Activated CD4-positive, alpha-beta T cell treated with anti-CD3 and anti-CD28 coated beads, Interleukin-2, amount 10 ng/mL, durations not matched to agents 24 days and 14 days (primary cell): Measurements from ENCODE around the gene LRP8. TPM values are rescaled to one million over a fixed set of nuclear protein-coding genes. Genes with fewer than 3 reads are reported as not detected.

Experiments
- DNase-seq: peaks from one replicate; pipeline ENCODE4 v3.0.0; 2022
- H3K27ac Mint-ChIP-seq: one replicate; pipeline ENCODE4 v1.8.0; 2022; ENCODE audit warnings: mild to moderate bottlenecking, mixed read lengths
- H3K27me3 Mint-ChIP-seq: one replicate; pipeline ENCODE4 v1.8.0; 2022; ENCODE audit warnings: mixed read lengths
- H3K36me3 Mint-ChIP-seq: one replicate; pipeline ENCODE4 v1.8.0; 2022; ENCODE audit warnings: low read depth, mild to moderate bottlenecking, mixed read lengths
- H3K4me1 Mint-ChIP-seq: one replicate; pipeline ENCODE4 v1.8.0; 2021; ENCODE audit warnings: mixed read lengths
- H3K4me3 Mint-ChIP-seq: one replicate; pipeline ENCODE4 v1.8.0; 2022; ENCODE audit warnings: mild to moderate bottlenecking, moderate library complexity, mixed read lengths
- H3K9me3 Mint-ChIP-seq: one replicate; pipeline ENCODE4 v1.8.0; 2021; ENCODE audit warnings: mixed read lengths
- intact Hi-C: fragments of 100-400 bp; cut with micrococcal nuclease; formaldehyde crosslinking; loops from one replicate; pipeline ENCODE4 v1.15.1; 2023
- total RNA-seq: library from RNA; stranded (reverse); gene quantifications from 2 replicates; pipeline ENCODE4 v1.2.3, GENCODE V29; 2022

Gene LRP8
- total RNA-seq, 1 donor from 2014 or later: 81.6 TPM

DNA sequence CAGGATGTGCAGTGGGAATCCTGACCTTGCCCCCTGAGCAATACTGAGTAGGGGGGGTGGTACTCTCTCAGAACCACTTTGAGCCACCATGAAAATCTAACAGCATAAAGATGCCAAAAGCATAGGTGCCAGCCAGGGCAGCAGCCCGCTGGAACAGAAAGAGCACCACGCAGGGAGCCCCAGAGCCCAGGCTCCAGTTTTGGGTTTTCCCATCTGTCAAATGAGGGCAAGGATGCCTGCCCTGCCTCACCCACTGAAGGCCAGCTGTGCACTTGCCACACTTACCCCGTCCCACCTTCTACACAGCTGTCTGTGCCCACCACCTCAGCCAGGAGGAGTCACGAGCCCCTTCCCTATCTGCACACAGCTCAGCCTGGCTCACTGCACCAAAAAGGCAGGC lies 20.8 kb downstream of the LRP8 start:
- intact Hi-C loops: no loop called here
- no peaks in the 10 kb centered on the region for H3K27me3 Mint-ChIP-seq
- no peak overlapping the region for H3K4me3 Mint-ChIP-seq
- H3K4me1 Mint-ChIP-seq: peaks cover 20% of the 10 kb centered on the region
- peaks cover 21% of the 10 kb centered on the region for H3K36me3 Mint-ChIP-seq
- H3K27ac Mint-ChIP-seq: peak overlapping the region; percentile 54
- H3K9me3 Mint-ChIP-seq: no peaks in the 10 kb centered on the region
- DNase-seq: no peak

DNA sequence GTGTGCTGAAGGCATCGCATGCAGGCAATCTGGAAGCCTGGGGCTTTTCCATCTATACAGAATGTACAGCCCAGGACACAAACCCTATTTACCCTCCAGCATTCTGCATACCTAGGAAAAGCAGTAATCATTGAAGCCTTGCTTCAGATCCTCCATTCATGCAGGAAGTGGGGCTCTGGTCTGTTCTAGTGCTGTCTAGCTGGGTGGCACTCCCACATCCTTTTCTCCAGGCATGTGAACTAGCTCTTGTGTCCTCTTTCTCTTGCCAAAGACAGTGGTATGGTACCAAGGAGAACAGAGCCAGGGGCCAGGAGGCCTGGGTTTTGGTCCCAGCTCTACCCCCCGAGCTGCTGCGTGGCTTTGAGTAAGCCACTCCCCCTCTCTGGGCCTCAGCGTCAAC lies 21.7 kb downstream of the LRP8 start:
- peaks cover 15% of the 10 kb centered on the region for H3K4me1 Mint-ChIP-seq
- H3K27me3 Mint-ChIP-seq: no peaks in the 10 kb centered on the region
- no peak overlapping the region for H3K4me3 Mint-ChIP-seq
- H3K36me3 Mint-ChIP-seq: peaks cover 15% of the 10 kb centered on the region
- no peaks in the 10 kb centered on the region for H3K9me3 Mint-ChIP-seq
- peak overlapping the region; percentile 58 for H3K27ac Mint-ChIP-seq
- intact Hi-C loops: no loop called here
- DNase-seq: no peak

- Mint-ChIP-seq H3K9me3 (no peaks in the 10 kb centered on the region), H3K27ac (peak overlapping the region; percentile 58), H3K27me3 (no peaks in the 10 kb centered on the region), H3K4me1 (peaks cover 15% of the 10 kb centered on the region), H3K36me3 (peaks cover 15% of the 10 kb centered on the region), H3K4me3 (no peak overlapping the region)
- no peak for DNase-seq
- intact Hi-C loops: no loop called here
Observed at GRCh38 chr1:53305650-53306049, 22.2 kb downstream of the LRP8 start.

GRCh38 chr1:53304527-53304926 lies 23.3 kb downstream of the LRP8 start:
- intact Hi-C loops: no loop called here
- no peaks in the 10 kb centered on the region for H3K9me3 Mint-ChIP-seq
- H3K36me3 Mint-ChIP-seq: peaks cover 15% of the 10 kb centered on the region
- no peaks in the 10 kb centered on the region for H3K27me3 Mint-ChIP-seq
- no peak overlapping the region for H3K4me3 Mint-ChIP-seq
- H3K4me1 Mint-ChIP-seq: peaks cover 18% of the 10 kb centered on the region
- DNase-seq: no peak
- H3K27ac Mint-ChIP-seq: no peak overlapping the region

GRCh38 chr1:53303726-53304515 lies 23.9 kb downstream of the LRP8 start:
- H3K27ac Mint-ChIP-seq: no peak overlapping the region
- no peaks in the 10 kb centered on the region for H3K9me3 Mint-ChIP-seq
- intact Hi-C loops: no loop called here
- no peaks in the 10 kb centered on the region for H3K27me3 Mint-ChIP-seq
- peaks cover 15% of the 10 kb centered on the region for H3K36me3 Mint-ChIP-seq
- DNase-seq: no peak
- no peak overlapping the region for H3K4me3 Mint-ChIP-seq
- H3K4me1 Mint-ChIP-seq: peaks cover 18% of the 10 kb centered on the region

- Mint-ChIP-seq H3K4me3 (no peak overlapping the region), H3K27ac (no peak overlapping the region), H3K36me3 (peaks cover 12% of the 10 kb centered on the region), H3K27me3 (no peaks in the 10 kb centered on the region), H3K9me3 (no peaks in the 10 kb centered on the region), H3K4me1 (peaks cover 18% of the 10 kb centered on the region)
- no peak for DNase-seq
- intact Hi-C loops: no loop called here
Observed at GRCh38 chr1:53303243-53303642, 24.6 kb downstream of the LRP8 start.

GRCh38 chr1:53299233-53299632 lies 28.6 kb downstream of the LRP8 start:
- Mint-ChIP-seq H3K4me3 (no peak overlapping the region), H3K27ac (no peak overlapping the region), H3K9me3 (no peaks in the 10 kb centered on the region), H3K27me3 (no peaks in the 10 kb centered on the region), H3K4me1 (peaks cover 22% of the 10 kb centered on the region), H3K36me3 (peaks cover 9% of the 10 kb centered on the region)
- no peak for DNase-seq
- intact Hi-C loops: no loop called here

GRCh38 chr1:53298045-53298637 lies 29.7 kb downstream of the LRP8 start:
- H3K27me3 Mint-ChIP-seq: no peaks in the 10 kb centered on the region
- peaks cover 32% of the 10 kb centered on the region for H3K4me1 Mint-ChIP-seq
- H3K27ac Mint-ChIP-seq: no peak overlapping the region
- peaks cover 4% of the 10 kb centered on the region for H3K36me3 Mint-ChIP-seq
- no peak for DNase-seq
- intact Hi-C loops: no loop called here
- no peak overlapping the region for H3K4me3 Mint-ChIP-seq
- H3K9me3 Mint-ChIP-seq: no peaks in the 10 kb centered on the region

GRCh38 chr1:53297195-53297594 lies 30.7 kb downstream of the LRP8 start:
- Mint-ChIP-seq H3K27ac (no peak overlapping the region), H3K36me3 (no peaks in the 10 kb centered on the region), H3K4me3 (no peak overlapping the region), H3K27me3 (no peaks in the 10 kb centered on the region), H3K9me3 (no peaks in the 10 kb centered on the region), H3K4me1 (peaks cover 40% of the 10 kb centered on the region)
- no peak for DNase-seq
- intact Hi-C loops: no loop called here

GRCh38 chr1:53296117-53296749 lies 31.6 kb downstream of the LRP8 start:
- Mint-ChIP-seq H3K4me1 (peaks cover 44% of the 10 kb centered on the region), H3K27ac (peak overlapping the region; percentile 78), H3K27me3 (no peaks in the 10 kb centered on the region), H3K9me3 (no peaks in the 10 kb centered on the region), H3K4me3 (no peak overlapping the region), H3K36me3 (no peaks in the 10 kb centered on the region)
- DNase-seq: no peak
- intact Hi-C loops: no loop called here

DNA sequence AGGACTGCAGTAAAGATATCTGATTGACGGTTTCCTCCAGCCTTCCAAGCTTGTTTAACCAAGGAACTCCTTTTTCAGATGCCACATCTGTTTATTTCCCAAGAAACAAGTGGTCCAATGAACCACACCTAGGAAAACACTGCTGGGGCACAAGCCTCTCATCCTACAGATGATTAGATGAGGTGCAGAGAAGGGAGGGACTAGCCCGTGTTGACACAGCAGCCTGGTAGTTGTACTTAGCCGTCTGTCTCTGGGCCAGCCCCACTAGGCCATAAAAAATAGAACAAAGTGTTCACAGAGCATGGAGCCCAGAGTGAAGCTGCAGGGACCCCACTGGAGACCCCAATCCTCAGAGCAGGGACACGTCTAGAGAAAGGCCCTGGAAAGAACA lies 32.1 kb downstream of the LRP8 start:
- DNase-seq: no peak
- H3K27ac Mint-ChIP-seq: peak overlapping the region; percentile 78
- H3K4me1 Mint-ChIP-seq: peaks cover 44% of the 10 kb centered on the region
- H3K36me3 Mint-ChIP-seq: no peaks in the 10 kb centered on the region
- H3K27me3 Mint-ChIP-seq: no peaks in the 10 kb centered on the region
- no peak overlapping the region for H3K4me3 Mint-ChIP-seq
- H3K9me3 Mint-ChIP-seq: no peaks in the 10 kb centered on the region
- intact Hi-C loops: no loop called here

DNA sequence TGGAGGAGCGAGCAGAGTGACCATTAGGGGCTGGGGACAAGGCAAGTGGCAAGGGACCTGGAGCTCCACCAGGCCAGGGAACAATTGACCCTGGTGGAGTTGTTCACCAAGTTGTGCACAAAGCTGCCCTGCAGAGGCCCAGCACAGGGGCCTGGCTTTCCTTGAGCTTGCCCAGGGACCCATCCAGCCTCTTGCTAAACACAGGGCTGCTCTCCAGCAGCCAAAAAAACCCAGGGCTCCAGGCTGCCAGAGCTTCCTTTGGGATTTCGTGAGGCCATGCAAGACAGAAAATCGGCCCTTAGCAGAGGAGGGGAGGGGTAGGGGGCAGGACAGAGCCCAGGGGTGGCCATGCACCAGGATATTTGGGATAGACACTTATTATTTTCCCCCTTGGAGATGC lies 32.6 kb downstream of the LRP8 start:
- no peaks in the 10 kb centered on the region for H3K27me3 Mint-ChIP-seq
- no peak for DNase-seq
- H3K4me3 Mint-ChIP-seq: no peak overlapping the region
- H3K36me3 Mint-ChIP-seq: peaks cover 2% of the 10 kb centered on the region
- H3K27ac Mint-ChIP-seq: peak overlapping the region; percentile 88
- no peaks in the 10 kb centered on the region for H3K9me3 Mint-ChIP-seq
- intact Hi-C loops: no loop called here
- H3K4me1 Mint-ChIP-seq: peaks cover 44% of the 10 kb centered on the region

- Mint-ChIP-seq H3K27ac (peak overlapping the region; percentile 88), H3K36me3 (peaks cover 5% of the 10 kb centered on the region), H3K27me3 (no peaks in the 10 kb centered on the region), H3K4me1 (peaks cover 41% of the 10 kb centered on the region), H3K4me3 (peak overlapping the region; percentile 44), H3K9me3 (no peaks in the 10 kb centered on the region)
- intact Hi-C loops: loop anchor here (1.0 to 5.0 kb wide), 3 partner anchors 32 to 98 kb away; no protein-coding TSS in a partner anchor
- DNase-seq: peak; percentile 82
Observed at GRCh38 chr1:53294567-53294966, 33.3 kb downstream of the LRP8 start.

- Mint-ChIP-seq H3K27me3 (no peaks in the 10 kb centered on the region), H3K27ac (peak overlapping the region; percentile 88), H3K4me1 (peaks cover 41% of the 10 kb centered on the region), H3K36me3 (peaks cover 6% of the 10 kb centered on the region), H3K9me3 (no peaks in the 10 kb centered on the region), H3K4me3 (no peak overlapping the region)
- no peak for DNase-seq
- intact Hi-C loops: loop anchor here (1.0 to 5.0 kb wide), 3 partner anchors 32 to 98 kb away; no protein-coding TSS in a partner anchor
Observed at GRCh38 chr1:53294061-53294460, 33.8 kb downstream of the LRP8 start.
